ENCODE measurements around the gene DNAJC5G. TPM values are rescaled to one million over a fixed set of nuclear protein-coding genes. Genes with fewer than 3 reads are reported as not detected.

DNAJC5G gene
- total and polyA plus RNA-seq, 9 of the 15 experiments (the other 6 are each of a cell fraction or from before 2014, with no cell fraction given), result not detected

- peak in 1 of 2 experiments; percentile 63; a peak in 1 of 4 replicates for TF ChIP-seq ZNF318 (IDR thresholded peaks at IDR 0.05; ENCODE audit: borderline replicate concordance in 1 of 2, low read depth in 1 of 2)
- TF ChIP-seq STAG1 (CRISPR knock-in tag; IDR thresholded peaks at IDR 0.05; ENCODE audit: borderline replicate concordance), result no peak
- TF ChIP-seq ZNF436 (CRISPR knock-in tag; IDR thresholded peaks at IDR 0.05), result no peak
- no peak for TF ChIP-seq ZKSCAN3 (CRISPR knock-in tag; IDR thresholded peaks at IDR 0.05)
- TF ChIP-seq PHB (CRISPR knock-in tag; IDR thresholded peaks at IDR 0.05), result peak; percentile 89; the same call in 1 of the 2 replicates
- TF ChIP-seq PCBP1 (IDR thresholded peaks at IDR 0.05; ENCODE audit: low read depth, low read length, poor library complexity, severe bottlenecking), result no peak
- 0 out of 4 replicates have a peak, but pooled peaks of 1 of the 2 experiments have one; percentile 10 for TF ChIP-seq TEAD1 (CRISPR knock-in tag; IDR thresholded peaks at IDR 0.05)
- TF ChIP-seq HDGF (IDR thresholded peaks at IDR 0.05), result no peak
- TF ChIP-seq GTF2E2 (tag; IDR thresholded peaks at IDR 0.05), result peak; percentile 92
- TF ChIP-seq ATF2 (CRISPR knock-in tag; IDR thresholded peaks at IDR 0.05), result no peak
- TF ChIP-seq BRF1 (IDR thresholded peaks at IDR 0.05; ENCODE audit: borderline replicate concordance, extremely low read depth, insufficient read length), result no peak
- peak; percentile 76 for TF ChIP-seq KDM5B (IDR thresholded peaks at IDR 0.05; ENCODE audit: insufficient replicate concordance, low read depth, low read length)
- TF ChIP-seq CC2D1A (IDR thresholded peaks at IDR 0.05), result no peak
- TF ChIP-seq ATF1 (CRISPR knock-in tag; IDR thresholded peaks at IDR 0.05), result no peak
- peak; percentile 77 for TF ChIP-seq ATF1 (tag; IDR thresholded peaks at IDR 0.05)
- peak; percentile 19; the same call in 1 of the 2 replicates for TF ChIP-seq ZNF75A (CRISPR knock-in tag; IDR thresholded peaks at IDR 0.05)
- TF ChIP-seq ZBTB12 (CRISPR knock-in tag; IDR thresholded peaks at IDR 0.05), result no peak
Observed at GRCh38 chr2:27322766-27323595, 47.7 kb downstream of the DNAJC5G start, which contains the start of gene MPV17 (continued).

Data from K562 (cell line).